GM11168 (cell line): ENCODE results near the gene SRA1.
"Not testable (repeated sequence)": the region's sequence is repeated elsewhere in the genome, so short reads cannot be mapped to it uniquely, and the experiment has no call there.

Experiments used
- in situ Hi-C: fragments of 300-500 bp; cut with MboI; formaldehyde crosslinking; loops from one replicate; pipeline ENCODE4 v1.12.0; 2022; ENCODE audit warnings: low sequenced_read_pairs; ENCODE audit not compliant: unreplicated experiment

SRA1 gene

DNA sequence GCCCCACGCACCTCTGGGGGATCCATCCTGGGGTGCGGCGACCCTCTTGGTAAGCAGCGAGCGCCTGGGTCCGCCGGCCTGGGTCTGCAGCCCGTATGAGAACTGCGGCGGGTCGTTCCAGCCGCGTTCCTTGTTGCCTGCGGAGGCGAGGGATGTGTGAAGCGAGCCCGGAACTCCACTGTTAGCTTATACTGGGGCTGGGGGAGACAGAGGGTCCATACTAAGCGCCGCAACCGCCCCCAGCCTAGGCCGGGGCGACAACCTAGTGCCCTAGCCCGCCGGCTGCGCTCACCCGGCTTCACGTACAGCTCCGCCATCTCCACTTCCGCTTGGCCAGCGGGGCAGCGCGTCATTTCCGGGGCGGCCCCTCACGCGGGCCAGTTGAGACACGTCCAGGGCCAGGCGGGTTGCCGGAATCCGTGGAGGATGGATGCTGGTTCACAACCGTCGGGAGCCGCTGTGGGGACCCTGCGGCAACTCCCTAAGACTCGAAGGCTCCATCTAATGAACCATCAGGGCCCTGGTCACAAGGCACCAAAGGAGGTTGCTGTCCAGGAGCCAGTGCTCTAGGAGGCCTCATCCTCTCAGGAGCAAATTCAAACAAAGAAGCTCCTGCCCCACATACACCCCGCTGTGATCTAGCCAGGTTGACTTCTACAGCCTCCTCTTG lies at the start of gene SRA1:
Gene SRA1 (minus strand): TSS at position 338 of the 670 bp plus-strand sequence. CDS start 21 bp downstream, at position 317.
- in situ Hi-C loops: no loop called here

DNA sequence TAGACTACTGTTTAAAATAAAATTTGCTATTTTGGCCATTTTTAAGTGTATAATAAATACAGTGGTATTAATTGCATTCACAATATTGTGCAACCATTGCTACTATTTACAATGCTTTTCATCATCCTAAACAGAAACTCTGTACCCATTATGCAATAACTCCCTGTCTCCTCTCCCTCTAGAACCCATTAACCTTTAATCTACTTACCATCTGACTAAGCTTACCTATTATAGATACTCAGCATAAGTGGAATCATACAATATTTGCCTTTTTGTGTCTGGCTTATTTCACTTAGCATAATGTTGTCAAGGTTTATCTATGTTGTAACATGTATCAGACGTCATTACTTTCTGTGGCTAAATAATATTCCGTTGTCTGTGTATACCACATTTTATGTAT lies 49.8 kb upstream of the SRA1 start:
- in situ Hi-C loops: no loop called here

DNA sequence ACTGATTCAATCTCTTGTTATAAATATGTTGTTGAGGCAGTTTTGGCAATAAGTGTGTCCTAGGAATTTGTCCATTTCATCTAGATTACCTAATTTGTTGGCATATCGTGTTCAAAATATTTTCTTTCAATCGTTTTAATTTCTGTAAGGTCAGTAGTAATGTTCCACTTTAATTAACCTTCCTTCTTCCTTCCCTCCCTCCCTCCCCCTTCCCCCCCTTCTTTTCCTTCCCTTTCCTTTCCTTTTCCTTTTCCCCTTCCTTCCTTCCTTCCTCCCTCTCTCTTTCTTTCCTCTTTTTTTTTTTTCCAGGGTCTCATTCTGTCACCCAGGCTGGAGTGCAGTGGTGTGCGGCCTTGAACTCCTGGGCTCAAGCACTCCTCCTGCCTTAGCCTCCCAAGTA lies 48.6 kb upstream of the SRA1 start:
- in situ Hi-C loops: no loop called here

DNA sequence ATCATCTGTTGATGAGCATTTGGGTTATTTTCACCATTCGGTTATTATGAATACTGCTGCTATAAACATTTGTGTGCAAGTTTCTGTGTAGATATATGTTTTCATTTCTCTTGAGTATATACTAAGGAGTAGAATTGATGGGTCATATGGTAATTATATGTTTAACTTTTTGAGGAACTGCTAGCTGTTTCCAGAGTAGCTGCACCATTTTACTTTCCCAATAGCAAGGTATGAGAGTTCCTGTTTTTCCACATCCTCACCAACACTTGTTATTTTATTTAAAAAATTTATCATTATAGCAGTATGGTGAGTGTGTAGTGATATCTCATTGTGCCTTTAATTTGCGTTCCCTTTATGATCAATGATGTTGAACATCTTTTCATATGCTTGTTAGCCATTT lies 46.5 kb upstream of the SRA1 start:
- in situ Hi-C loops: no loop called here

DNA sequence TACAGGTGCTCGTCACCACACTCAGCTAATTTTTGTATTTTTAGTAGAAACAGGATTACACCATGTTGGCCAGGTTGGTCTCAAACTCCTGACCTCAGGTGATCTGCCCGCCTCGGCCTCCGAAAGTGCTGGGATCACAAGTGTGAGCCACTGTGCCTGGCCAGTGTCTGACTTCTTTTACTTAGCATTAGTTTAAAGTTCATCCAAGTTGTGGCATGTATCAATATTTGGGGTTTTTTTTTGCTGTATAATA lies 46.1 kb upstream of the SRA1 start:
- in situ Hi-C loops: not testable (repeated sequence)

DNA sequence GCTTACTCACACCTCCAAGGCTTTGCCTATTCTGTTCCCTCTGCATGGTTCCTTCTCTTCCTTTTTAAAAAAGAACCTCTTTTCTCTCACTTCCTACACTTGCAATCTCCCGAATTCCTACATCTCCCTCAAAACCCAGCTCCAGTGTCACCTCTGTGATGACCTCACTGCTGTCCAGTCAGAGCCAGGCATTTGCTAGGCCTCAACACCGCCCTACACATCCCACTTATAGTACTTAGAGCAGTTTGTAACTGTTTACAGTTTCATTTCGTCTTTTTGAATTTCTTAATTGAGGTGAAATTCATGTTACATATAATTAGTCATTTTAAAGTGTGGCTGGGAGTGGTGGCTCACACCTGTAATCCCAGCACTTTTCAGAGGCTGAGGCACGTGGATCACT lies 44.9 kb upstream of the SRA1 start:
- in situ Hi-C loops: no loop called here

DNA sequence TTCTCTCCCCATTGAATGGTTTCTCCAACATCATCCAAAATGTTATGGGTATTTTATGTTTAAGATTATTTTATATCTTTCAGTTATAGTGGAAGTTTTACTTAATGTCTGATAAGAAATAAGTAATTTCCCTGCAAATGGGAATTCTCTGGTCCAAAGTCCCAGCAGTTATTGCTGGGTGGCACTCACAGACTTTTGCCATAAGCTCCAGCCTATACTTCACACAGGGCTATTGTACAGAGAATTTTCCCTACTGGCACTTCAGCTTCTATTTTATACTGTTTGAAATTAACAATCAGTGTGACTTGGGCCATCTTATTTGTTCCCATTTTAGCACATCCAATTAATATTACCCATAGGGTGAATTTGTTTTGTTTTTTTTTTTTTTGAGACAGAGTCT lies 42.8 kb upstream of the SRA1 start:
- in situ Hi-C loops: no loop called here

DNA sequence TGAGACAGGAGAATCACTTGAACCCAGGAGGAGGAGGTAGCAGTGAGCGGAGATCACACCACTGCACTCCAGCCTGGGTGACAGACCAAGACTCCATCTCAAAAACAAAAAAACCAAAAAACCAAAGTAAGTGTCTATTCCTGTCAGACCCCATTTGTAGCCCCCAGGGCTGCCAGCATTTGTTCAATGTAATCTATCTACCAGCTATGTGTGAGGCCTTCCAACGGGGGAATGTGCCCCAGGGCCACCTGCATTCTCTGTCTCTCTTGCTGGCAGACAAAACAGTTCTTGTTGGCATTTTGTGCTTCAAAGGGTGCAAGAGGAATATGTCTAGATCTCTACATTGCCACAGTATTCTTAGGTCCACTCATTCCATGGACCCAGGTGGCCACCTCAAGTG lies 41.6 kb upstream of the SRA1 start:
- in situ Hi-C loops: no loop called here

DNA sequence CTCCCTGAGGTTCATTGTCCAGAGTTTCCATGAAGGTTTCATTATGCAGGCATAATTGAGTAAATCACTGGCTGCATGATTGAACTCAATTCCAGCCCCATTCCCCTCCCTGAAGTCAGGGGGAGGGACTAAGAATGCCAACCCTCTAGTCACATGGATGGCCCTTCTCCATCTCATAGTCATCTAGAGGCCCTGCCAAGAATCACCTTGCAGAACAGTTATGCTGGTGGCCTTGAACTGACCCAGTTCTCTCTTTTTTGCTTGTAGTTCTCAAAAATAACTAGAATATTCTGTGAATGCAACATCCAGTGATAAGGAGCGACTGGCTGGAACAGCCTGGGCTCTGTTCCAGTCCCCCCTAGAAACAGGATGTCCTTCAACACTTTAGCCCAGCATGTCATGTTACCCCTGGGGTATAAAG lies 39.1 kb upstream of the SRA1 start:
- in situ Hi-C loops: no loop called here

DNA sequence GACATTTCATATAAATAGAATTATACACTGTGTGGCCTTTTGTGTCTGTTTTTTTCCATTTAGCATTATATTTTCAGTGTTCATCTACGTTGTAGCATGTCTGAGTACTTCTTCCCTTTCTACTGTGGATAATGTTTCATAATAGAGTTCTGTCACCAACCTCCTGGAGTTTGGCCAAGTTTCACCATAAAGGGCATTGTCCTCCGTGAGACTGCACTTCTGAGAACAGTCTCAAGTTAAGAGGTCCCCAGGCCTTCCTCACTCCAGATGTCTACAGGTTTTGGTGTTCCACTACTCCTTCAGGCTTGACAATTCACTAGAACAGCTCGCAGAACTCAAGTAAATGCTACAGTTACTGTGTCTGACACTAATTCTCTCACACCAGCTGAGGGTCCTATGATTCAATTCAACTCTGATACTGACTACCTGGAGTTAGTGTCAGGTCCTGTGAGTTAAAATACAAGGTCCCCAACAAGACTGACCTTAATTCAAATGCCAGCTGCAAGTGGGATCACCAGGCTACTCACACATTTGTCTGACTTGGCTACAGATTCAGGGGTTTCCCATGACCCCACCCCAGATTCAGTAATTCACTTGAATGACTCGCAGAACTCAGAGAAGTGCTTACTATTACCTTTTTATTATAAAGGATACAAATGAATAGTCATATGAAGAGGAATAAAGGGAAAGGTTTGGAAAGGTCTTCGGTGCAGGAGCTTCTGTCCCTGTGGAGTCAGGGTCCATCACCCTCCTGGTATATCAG lies 38.4 kb upstream of the SRA1 start:
- in situ Hi-C loops: no loop called here

DNA sequence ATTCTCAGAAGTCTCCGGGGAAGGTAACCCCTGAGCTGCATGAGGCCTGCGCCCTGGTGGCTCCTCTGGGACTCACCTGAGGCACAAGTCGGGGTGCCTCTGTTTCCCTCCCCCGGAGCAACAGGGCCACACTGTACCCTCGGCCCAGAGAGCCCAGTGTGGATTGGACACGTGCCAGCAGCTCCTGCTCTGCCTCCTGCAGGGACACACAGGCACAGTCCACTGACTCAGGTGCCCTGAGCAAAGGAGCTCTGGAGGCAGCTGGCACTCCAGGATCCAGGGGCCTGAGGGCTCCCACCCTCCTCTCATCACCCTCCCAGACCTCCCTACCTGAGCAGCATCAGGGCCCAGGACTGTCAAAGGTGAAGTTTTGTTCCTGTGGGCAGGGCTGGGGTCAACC lies 36.9 kb upstream of the SRA1 start:
- in situ Hi-C loops: no loop called here

DNA sequence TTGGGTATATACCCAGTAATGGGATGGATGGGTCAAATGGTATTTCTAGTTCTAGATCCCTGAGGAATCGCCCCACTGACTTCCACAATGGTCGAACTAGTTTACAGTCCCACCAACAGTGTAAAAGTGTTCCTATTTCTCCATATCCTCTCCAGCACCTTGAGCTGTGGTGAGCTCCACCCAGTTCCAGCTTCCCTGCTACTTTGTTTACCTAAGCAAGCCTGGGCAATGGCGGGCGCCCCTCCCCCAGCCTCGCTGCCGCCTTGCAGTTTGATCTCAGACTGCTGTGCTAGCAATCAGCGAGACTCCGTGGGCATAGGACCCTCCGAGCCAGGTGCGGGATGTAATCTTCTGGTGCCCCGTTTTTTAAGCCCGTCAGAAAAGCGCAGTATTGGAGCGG lies 35.8 kb upstream of the SRA1 start:
- in situ Hi-C loops: not testable (repeated sequence)

DNA sequence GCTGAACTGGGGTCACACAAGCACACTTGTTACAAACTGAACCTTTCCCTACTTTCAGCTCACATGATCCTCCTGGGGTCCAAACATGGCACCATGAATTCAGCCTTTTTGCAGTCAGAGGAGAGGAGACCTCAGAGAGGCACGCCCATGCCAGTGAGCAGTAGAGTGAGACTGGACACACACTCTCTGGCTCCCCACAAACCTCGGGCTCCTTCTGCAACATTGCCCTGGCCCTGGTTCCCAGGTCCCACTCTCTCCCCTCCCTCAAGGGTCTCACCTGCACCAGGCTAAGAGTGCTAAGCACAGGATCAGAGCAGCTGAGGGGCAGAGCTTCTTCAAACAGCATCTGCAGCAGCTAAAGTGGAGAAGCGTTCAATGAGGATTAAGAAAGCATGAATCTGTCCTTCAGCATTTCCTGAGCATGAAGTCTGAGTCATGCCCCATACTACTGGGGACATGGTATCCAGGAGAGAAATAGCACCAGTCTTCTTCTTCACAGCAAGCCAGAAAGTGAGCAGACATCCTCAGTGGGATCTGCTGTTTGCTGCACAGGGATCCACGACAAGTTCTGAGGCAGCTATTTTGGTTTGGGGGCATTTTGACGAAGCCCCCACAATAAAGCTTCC lies 34.6 kb upstream of the SRA1 start:
- in situ Hi-C loops: no loop called here

DNA sequence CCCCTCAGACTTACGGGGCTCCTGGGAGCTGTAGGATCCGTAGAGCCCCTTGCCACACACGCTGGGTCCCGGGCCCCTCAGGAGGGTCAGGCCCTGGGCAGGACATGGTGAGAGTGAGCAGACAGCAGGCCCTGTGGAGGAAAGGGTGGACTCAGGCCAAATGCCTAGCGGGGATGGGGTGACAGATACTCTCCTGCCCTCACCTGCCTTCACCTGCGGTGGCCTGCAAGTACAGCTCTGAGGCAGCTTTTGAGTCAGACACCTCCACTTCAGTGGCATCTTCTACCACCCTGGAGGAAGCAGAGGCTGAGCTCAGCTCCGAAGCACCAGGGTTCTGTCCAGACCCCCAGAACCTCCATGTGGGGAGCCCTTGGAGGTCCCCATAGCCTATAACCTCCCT lies 33.6 kb upstream of the SRA1 start:
- in situ Hi-C loops: no loop called here

DNA sequence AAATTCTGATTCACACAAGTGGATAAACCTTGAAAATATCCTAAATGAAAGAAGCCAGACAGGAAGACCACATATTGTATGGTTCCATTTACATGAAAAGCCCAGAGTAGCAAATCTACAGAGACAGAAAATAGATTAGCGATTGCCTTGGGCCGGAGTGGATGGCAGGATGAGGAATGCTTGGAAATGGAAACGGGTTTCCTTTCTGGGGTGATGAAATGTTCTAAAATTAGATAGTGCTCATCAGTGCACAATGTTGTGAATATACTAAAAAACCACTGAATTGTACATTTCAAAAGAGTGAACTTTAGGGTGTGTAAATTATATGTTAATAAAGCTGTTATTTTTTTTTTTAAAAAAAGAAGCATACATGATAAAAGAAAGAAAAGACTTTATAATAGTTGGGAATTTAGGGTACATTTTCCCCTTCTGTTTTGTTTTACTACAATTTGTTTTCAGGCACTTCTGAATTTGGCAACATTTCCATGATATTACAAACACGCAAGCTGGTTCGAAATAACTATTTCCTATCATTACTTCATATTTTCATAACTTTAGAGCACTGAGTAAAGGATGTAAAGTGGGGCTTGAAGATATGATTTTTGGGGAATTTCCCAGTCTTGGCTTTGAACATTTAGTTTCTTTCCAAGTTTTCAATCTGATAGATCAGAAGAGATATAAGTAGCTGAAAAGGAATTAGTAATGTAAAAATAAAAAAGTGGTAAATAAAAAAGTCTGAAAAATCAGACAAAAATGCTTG lies 31.2 kb upstream of the SRA1 start:
- in situ Hi-C loops: no loop called here

DNA sequence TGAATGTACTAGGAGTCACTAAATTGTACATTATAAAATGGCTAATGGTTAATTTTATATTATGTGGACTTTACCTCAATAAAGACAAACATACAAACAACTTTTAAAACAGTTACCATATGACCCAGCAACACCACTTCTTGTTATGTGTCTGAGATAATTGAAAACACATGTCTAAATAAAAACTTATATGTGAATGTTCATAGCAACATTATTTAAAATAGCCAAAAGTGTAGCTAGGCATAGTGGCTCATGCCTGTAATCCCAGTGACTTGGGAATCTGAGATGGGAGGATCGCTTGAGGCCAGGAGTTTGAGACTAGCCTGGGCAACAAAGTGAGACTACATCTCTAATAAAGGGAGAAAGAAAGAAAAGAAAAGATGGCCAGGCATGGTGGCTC lies 30.2 kb upstream of the SRA1 start:
- in situ Hi-C loops: no loop called here

DNA sequence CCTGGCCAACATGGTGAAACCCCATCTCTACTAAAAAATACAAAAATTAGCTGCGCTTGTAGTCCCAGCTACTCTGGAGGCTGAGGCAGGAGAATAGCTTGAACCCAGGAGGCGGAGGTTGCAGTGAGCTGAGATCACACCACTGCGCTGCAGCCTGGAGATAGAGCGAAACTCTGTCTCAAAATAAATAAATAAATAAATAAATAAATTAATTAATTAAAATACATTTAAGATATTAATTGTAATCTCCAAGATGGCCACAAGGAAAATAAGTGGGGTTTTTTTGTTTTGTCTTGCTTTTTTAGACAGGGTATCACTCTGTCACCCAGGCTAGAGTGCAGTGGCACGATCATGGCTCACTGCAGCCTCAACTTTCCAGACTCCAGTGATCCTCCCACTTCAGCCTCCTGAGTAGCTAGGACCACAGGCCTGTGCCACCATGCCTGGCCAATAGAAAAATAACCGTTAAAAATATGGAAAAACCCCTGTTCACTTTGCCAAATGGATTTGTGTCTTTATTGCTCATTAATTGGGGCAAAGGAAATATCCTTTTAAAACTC lies 22.0 kb upstream of the SRA1 start:
- in situ Hi-C loops: not testable (repeated sequence)

DNA sequence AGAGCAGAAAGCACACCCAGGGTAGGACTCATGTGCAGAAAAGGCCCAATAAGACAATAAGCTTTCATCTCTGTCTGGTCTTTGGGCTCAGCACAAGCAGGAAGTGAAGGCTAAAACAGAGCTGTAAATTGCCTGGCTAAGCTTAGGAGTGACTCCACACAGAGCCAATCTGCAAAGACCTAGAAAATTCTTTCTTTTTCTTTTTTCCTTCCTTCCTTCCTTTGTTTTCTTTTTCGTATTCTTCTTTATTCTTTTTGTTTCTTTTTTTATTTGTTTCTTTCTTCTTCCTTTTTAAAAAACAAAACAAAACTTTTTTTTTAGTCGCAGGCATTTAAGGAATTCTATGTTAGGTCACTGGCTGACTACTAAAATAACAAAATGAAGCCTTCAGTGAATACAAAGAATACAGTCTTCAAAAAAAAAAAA lies 19.5 kb upstream of the SRA1 start:
- in situ Hi-C loops: no loop called here

DNA sequence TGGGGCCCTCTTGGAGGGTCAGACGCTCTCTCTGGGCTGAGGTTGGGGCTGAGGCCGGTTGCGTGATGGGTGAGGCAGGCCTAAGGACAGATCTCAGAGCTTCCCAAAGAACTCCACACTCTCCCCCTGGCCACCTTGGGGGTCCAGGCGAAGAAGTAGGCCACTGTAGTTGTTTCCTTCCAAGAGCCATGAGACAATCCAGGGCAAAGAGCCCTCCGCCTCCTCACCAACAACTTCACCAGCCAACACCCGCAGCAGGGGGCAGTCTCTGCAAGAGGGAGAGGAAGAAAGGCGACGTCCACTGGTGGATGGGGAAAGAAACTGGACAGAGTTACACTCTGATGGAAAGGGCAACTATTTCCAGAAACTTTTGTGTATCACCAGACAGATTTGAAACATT lies 18.0 kb upstream of the SRA1 start:
- in situ Hi-C loops: no loop called here

DNA sequence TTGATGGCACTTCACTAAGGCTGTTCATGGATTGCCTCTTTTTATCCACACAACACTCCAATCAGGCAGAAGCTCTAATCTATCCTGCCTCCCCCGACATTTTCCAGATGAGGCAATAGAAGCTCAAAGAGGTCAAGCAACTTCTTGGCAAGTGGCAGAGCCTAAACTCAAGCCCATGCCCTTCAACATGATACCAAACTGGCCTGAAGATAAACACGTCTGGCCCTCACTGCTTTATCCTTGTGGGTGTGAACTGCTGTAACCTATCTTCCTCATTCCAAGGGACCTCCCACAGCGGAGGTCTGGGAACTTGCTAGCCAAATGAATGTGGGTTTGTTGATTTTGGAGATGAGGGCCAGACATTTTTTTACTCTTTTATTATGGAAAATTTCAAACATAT lies 16.9 kb upstream of the SRA1 start:
- in situ Hi-C loops: no loop called here

DNA sequence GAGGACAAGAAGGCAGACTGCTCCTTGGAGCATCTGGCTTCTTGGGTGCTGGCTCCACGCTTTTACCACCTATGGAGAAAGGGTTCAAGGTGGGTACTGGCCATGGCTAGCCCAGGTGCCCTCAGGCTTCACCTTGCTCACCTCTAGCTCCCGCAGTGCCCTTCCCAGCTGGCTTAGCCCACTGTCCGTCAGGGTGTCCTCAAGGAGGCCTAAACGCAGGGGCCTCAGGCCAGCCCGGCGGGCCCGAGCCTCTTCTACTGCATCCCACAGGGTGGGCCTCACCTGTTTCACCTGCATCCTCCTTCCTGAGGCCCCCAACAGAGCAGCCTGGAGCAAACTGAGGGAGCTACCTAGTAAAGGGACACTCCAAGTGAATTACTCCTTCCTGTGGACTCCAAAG lies 16.4 kb upstream of the SRA1 start:
- in situ Hi-C loops: no loop called here
